Retinal pigment epithelial cell (primary cell): Measurements from ENCODE around the gene ANKFY1.

ENCODE experiments used
- DNase-seq: peaks from one replicate; pipeline ENCODE4 v3.0.0-alpha.2; 2010; ENCODE audit warnings: low read depth
- H3K4me3 ChIP-seq: 2 replicates; pipeline ENCODE4 v1.5.1; 2011; ENCODE audit warnings: mild to moderate bottlenecking, low read length, control low read depth, moderate library complexity
- CTCF ChIP-seq: conservative IDR thresholded peaks from 2 replicates; pipeline ENCODE4 v1.5.1; 2011; ENCODE audit warnings: low read depth, low read length, control low read depth, inconsistent platforms

ANKFY1 gene

DNA sequence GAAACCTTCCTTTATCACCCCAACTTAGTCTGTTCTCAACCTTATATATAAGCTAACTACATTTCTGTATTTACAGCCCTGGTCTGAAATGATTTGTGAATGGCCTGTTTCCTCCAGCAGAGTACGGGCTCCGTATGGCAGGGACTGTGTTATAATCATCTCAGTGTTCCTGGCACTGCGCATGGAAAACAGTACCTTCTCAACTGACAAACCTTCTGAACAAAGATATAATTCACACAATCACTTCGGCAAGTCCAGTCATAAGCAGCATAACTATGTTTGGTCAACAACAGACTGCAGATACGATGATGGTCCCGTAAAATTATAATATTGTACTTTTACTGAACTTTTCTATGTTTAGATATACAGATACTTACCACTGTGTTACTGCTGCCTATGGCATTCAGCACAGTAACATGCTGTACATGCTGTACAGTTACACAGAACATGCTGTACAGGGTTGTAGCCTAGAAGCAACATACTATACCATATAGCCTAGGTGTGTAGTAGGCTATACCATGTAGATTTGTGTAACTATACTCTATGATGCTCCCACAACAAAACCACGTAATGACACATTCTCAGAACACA is 30.0 kb downstream of the ANKFY1 start:
- no peak for TF ChIP-seq CTCF

GRCh38 chr17:4232168-4232813 is 31.5 kb downstream of the ANKFY1 start:
- TF ChIP-seq CTCF, result no peak
- DNase-seq, result no peak
- H3K4me3 ChIP-seq, result no peak overlapping the region

More for the DNA sequence above, 30.0 kb downstream of the ANKFY1 start:
- no peak for DNase-seq
- no peak overlapping the region for H3K4me3 ChIP-seq

- DNase-seq, result peak; percentile 94
- no peak for TF ChIP-seq CTCF
- no peak overlapping the region for H3K4me3 ChIP-seq
Measured at GRCh38 chr17:4229627-4230541, 33.9 kb downstream of the ANKFY1 start.

DNA sequence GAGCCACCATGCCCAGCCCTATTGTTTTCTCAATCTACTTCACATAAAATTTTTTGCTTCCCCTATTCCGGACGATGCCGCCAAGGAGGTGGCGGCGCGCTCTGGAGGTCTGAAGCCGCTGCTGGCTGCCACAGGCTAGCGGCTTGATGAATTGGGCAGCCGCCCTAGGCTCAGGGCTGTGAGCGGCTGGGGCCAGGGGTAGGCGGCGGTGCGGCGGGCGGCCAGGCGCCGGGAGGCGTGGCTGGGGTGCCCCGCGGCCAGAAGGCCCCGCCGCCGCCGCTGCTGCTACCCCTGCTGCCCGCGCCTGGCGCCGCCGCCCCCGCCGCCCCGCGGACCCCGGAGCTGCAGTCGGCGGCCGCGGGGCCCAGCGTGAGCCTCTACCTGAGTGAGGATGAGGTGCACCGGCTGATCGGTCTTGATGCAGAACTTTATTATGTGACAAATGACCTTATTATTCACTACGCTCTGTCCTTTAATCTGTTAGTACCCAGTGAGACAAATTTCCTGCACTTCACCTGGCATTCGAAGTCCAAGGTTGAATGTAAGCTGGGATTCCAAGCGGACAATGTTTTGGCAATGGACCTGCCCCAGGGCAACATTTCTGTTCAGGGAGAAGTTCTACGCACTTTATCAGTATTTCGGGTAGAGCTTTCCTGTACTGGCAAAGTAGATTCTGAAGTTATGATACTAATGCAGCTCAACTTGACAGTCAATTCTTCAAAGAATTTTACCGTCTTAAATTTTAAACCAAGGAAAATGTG is 41.7 kb downstream of the ANKFY1 start:
- no peak for TF ChIP-seq CTCF
- no peak for DNase-seq

DNA sequence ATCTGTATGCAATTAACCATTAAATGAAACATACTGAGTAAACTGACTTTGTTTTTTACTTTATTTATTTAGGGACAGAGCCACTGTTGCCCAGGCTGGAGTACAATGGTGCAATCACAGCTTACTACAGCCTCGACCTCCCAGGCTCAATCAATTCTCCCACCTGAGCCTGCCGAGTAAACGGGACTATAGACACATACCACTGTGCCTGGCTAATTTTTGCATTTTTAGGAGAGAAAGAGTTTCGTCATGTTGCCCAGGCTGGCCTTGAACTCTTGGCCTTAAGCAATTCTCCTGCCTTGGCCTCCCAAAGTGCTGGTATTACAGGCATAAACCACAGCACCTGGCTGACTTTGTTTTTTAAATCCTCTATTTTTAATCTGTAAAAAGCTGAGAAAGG is 42.6 kb downstream of the ANKFY1 start:
- no peak overlapping the region for H3K4me3 ChIP-seq
- TF ChIP-seq CTCF, result no peak
- no peak for DNase-seq

More for the DNA sequence above, 41.7 kb downstream of the ANKFY1 start:
- H3K4me3 ChIP-seq, result no peak overlapping the region

GRCh38 chr17:4220655-4221054 is 43.1 kb downstream of the ANKFY1 start:
- DNase-seq, result peak; percentile 48
- H3K4me3 ChIP-seq, result no peak overlapping the region
- no peak for TF ChIP-seq CTCF
